HG03060 (cell line): ENCODE results near the gene INTS1.

Experiments used
- ATAC-seq: cut with Tn5 transposase; IDR thresholded peaks from one replicate; pipeline ENCODE4 v1.9.1; 2021; ENCODE audit warnings: low read depth, moderate number of reproducible peaks; ENCODE audit not compliant: unreplicated experiment

Gene INTS1

DNA sequence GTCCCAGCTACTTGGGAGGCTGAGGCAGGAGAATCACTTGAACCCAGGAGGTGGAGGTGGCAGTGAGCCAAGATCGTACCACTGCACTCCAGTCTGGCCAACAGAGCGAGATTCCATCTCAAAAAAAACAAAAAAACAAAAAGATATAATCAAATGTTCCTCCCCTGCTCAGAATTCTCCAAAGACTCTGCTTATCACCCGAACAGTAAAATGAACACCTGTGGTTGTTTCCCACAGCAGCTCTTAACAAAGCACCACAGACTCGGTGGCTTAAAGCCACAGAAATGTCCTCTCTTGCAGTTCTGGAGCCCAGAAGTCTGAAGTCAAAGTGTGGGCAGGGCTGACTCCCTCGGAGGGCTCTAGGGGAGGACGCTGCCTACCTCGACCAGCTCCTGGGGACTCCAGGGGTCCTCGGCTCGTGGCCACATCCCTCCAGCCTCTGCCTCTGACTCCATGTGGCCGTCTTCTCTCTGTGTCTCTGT lies 4.1 kb upstream of the INTS1 start:
- ATAC-seq: no peak

DNA sequence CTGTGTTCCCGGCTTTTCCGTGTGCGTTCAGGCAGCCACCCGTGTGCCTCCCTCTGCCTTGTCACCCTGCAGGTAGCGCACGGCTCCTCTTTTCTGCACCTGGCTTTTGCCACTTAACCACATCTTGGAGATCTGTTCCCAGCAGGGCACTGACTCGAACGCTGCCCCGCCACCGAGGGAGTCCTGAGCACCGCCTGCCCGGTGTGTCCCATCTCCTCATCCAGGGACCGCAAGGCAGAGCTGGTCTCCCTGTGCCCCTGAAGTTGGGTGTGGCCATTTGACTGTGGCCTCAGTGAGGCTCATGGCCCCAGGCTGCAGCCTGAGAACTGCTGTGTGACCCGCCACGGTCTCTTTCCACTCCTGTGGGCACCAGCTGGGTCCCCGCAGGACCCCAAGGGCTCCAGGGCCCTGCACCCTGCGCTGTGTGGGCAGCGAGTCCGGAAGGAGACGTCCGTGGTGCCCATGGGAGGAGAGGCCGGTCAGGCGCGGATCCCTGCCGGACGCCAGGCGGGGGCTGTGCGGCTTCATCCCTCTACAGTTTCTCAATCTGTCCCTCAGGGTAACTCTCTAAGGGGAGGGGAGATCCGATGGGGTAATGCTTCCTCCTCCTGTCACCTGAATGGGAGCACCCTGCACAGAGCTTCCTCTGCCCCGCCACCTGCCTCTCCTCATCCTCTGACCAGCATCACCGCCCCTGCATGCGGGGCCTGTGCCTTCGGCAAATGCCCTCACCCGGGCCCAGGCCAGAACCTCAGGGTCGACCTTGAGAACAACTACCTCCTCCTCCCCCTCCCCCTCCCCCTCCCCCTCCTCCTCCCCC lies 1.8 kb upstream of the INTS1 start:
- no peak for ATAC-seq

DNA sequence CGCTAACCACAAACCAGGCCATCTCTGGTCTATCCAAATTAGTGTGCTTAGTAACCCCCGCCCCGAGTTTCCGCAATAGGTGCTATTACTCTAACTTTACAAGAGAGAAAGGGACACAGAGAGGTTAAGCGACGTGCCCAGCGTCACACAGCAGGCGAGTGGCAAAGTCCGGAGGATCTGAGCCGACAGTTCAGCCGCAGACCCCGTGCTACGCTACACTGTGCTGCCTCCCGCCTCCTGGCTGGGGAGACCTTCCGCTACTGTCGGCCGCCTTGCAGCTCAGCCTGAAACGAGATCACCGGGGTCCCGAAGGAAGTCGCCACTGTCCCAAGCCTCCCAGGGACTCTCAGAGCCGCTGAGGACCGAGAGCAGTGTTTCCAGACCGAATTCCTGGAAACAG lies 799 bp downstream of the INTS1 start:
- no peak for ATAC-seq

DNA sequence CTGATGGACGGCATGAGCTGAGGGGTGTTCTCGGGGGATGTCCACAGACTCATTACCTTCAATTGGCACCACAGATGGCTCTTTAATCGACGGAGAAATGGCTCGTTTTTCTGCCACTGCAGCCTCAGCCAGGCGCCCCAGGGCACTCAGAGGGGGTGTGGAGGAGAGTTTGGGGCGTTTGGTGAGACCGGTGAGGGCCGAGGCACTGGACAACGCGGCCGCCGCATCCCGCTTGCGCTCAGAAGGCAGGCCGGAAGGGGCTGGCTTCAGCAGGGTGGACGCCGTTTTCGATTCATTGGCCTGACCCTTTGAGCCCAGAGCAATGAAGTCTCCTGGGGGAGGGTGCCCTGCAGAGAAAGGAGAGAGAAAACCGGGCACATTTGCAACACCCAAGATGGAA lies 1.3 kb downstream of the INTS1 start:
- ATAC-seq: no peak

DNA sequence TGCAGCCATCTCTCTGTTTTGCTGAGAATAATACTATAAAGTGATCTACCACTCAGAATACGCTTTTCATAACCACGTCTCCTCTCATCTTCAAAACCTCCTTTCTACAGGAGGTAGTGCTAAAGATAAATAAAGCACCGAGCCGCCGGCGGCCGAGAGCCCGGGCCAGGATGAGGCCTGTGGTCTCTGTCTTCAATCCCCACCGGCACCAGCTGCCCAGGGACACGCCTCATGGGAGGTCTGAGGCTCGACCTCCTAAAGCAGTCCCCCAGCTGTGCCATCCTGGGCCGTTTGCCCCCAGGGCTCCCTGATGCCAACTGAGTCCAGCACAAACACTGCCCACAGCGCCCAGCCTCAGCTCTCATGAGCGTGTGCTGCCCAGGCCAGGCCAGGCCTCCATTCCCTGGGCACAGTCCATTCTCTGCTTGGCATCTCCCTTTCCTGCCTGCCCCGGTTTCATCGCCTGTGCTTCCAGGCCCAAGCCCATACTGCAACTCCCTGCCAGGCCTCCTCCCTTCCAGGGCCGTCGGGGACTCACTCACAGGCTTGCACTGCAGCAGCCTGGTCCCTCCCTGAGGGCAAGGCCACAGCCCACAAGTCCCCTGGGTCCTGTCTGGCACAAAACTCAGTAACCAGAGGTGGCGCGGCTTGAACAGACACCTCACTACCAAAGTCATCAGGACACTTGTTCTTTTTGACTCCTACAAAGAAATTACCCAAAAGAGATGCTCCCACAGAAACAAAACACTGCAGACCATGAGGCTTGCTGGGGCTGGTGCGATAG lies 2.5 kb downstream of the INTS1 start:
- ATAC-seq: no peak

DNA sequence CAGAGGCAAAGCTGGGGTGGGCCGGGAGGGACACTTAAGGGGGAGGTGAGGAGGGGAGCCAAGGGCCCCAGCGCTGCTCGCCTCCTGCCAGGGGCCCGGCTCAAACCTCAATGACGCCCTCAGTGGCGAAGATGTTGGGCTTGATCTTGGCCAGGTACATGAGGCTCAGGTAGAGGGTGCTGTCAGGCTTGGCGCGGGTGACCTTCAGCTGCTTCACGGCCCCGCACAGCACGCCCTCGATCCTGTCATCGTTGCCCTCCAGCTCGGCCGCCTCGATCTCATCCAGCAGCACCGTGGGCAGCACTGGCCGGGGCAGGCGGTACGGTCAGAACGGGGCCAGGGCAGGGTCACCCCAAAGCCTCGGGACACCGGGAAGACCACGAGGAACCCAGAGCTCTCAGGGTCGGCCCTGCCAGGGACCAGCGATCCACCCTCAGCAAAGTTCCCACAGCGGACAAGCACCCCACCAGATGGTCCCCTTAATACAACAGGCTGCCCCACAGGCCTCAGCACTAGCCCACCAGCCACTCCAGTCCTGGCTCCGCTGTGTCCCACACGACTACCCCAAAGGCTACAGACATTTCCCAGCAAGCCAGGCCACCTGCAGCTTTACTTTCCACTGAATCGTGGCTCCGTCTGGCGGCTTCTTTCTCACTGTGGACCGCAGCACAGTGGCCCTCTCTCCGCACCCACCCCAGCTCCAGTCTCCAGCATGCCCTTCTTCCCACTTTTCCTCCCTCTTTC lies 4.0 kb downstream of the INTS1 start:
- no peak for ATAC-seq

DNA sequence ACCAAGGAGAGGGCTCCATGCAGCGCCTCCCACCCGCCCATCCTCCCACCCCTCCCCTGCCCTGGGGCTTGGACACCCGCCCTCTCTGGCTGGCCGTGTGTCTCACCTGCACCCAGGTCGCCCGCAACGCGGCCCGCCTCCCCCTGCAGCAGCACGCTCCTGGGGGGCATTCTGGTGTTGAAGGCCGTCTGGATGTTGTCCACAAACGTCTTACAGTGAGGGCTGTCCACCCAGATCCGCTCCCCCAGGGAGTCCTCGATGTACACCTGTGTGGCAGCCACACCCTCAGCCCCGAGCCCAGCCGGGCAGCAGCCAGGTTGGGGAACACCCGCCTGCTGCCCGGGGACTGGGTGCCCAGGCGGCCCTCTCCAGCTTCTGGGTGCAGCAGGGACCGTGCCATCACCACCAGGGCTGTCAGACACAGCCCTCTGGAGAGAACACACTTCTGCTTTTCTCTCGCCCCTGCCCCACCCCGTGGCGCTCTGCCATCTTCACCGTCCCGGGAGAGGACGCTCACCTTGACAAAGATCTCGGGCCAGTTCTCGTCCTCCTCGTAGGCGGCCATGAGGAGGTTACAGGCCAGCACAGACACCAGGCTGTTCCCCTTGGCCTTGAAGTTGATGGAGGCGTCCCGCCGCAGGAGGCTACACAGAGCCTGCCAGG lies 4.7 kb downstream of the INTS1 start:
- ATAC-seq: no peak

DNA sequence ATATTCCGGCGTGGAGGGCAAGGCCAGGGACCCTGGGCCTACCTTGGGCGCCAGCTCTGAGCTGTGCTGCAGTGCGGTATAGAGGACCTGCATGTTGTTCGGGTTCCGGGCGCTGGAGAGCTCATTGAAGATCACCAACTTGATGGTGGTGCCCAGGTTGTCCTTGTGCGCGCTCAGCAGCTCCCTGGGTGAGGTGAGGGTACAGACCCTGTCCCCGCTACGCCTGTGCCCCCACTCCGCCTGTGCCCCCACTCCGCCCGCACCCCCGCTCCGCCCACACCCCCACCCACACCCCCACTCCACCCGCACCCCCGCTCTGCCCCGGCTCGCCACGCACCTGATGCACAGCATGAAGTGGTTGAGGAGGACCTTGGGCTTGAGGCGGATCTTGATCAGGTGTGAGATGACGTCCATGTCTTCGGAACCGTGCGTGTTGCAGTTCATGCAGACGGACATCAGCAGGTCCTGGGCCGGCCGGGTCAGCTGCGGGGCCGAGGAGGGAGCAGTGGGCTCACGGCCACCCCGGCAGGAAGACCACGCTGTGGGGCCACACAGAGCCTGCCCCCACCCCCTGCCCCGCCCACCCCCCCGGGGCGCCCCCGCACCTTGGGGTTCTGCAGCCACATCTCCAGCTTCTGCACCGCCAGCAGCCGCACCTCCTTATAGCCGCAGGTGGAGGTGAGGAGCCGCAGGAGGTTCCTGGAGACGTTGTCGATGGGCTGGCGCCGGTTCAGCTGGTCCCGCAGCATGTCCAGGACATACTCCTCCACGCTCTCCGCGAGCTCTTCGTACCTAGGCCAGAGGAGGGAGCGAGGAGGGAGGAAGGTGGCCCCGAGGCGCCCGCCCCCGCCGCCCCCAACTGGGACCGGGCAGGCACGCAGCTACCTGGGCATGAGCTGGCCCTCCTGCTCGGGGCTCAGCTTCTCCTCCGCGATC lies 5.6 kb downstream of the INTS1 start:
- ATAC-seq: no peak

DNA sequence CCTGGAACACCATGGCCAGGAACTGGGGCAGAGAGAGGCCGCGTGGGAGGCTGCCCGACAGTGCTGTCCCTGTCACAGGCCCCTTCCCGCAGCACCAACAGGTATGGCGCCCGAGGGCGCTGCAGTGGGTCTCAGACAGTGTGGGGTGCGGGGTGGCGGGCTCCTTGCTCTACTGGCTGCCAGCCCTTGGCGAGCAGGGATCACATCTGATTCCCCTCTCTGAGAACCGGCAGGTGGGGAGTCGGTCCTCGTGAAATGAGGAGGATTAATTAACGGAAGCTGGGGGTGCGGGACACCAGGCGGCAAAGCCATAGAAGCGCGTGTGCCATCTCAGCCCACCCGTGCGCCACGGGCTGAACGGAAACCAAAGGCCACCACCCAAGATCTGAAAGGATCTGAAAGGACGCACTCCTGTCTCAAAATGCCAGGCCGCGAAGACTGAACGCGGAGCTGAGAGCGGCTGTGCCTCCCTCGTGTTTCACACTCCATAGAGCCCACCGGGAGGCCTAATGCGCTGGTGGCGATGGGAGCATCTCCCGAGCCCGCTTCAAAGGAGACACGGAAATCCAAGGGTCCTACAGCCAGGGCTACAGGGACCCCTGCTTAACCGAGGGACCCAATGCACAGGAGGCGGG lies 6.8 kb downstream of the INTS1 start:
- ATAC-seq: no peak

DNA sequence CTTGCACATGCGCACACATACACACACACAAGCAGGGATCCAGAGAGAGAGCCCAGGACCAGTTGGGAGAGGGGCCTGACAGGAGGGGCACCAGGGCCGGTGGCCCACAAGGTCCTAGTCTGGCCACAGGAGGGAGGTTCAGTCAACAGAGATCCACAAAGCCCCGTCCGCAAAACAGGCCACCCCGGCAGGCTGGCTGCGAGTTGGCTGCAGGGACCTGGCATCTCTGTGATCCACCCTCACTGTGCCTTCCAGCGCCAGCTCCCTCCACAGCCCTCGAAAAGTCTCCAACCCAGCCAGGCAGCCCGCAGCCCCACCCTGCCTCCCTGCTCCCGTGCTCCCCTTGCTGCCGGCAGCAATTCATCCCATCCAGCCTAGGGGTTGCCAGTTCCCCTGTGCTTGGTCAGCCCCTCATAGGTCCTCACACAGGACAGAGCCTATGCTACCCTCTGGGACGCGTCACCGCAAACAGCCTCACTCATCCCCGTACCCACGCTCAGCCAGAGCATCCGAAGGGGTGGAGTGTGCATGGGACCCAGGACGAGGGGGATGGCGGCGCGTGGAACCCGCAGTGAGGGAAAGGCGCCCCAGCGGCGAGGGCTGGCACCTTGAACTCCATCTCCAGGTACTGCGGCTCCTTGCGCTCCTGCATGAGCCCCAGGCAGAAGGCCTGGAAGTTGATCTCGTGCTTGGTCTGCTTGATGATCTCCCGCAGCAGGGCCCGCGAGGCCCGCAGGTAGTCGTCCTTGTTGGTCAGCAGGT lies 7.5 kb downstream of the INTS1 start:
- no peak for ATAC-seq

DNA sequence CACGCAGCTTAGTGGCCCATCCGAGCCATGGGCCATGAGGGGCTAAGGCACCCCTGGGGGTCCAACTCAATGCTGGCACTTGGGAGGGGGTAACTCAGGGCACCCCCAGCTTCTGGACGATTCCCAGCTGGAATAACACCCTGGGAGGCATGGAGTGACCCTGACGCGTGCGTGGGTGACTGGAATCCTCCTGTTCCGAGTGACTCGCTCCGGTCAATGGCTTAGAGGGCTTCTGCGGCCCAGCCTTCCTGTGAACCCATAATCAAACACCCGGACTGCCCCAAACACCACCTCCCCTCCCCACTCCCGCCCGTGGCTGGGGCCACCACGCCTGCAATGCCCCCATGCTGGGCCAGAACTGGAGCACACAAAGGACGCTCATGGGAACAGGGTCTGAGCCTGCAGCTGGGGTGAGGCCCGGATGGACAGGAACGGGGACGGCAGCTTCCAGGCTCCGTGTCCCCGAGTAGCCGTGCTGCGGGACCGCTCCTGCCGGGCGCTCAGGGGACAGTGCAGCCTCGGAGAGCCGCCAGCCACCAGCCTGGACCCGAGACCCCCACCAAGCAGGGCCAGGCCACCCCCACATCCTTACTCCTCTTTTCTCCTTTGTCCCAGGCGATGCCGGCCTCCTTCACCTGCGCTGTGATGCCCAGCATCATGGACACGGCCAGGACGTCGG lies 8.5 kb downstream of the INTS1 start:
- no peak for ATAC-seq

DNA sequence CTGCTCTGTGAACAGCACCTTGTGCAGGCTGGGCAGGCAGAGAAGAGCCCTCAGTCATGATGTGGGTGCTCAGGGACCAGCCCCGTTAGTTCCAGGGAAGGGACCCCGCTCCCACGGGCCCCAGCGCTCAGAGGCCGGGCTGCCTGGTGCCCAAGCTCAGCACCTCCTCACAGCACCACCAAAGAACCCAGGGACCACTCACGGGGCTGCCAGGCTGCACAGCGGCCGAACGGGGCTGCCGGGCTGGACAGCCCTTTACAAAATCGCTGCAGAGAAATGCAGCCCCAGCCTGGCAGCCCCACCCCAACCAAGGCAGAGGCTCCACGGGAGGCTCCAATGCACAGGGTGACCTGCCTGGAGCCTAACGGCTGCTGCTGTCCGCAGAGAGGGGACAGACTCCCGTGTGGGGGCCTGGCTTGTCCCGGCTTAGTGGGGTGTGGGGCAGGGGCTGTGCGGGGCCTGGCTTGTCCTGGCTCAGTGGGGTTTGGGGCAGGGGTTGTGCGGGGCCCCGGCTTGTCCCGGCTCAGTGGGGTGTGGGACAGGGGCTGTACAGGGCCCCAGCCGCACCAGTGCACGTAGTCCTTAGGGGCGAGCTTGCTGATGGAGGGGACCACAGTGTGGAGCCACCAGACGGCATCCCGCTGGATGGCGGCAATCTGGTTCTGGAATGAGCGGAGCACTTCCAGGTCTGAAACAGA lies 9.2 kb downstream of the INTS1 start:
- ATAC-seq: no peak

DNA sequence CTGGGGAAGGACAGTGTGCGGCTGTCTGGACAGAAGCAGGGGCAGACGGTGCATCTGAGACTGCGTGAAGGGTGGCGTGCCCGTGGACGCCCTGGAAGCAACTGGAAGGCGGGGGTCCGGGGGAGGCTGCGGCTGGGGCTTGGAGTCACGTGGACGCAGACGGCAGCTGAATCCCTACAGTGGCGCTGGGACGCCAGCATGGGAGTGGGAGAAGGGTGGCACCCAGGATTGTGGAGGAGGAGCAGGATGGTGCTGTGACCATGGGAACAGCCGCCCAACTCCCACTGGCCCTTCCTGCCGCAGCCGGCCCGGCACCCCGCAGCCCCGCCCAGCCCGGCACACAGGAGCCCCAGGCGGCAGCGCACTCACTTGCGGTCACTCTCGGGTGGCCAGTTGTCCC lies 9.7 kb downstream of the INTS1 start:
- ATAC-seq: no peak

DNA sequence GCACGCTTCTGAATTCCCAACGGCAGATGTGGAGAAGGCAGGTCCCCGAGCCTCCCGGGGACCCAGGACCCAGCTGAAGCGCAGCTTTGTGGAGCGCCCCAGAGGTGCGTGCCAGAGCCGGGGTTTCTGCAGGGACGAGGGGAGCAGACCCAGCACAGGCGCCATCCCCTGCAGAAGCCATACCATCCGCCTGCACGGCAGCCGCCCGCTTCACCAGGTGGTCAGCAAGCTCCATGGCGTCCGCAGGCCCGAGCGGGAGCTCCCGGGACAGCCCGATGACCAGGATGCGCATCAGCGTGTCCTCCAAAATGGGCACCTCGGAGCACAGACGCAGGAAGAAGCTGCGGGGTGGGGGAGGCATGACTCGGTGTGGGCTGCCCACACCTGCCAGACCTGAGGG lies 10.6 kb downstream of the INTS1 start:
- ATAC-seq: no peak

DNA sequence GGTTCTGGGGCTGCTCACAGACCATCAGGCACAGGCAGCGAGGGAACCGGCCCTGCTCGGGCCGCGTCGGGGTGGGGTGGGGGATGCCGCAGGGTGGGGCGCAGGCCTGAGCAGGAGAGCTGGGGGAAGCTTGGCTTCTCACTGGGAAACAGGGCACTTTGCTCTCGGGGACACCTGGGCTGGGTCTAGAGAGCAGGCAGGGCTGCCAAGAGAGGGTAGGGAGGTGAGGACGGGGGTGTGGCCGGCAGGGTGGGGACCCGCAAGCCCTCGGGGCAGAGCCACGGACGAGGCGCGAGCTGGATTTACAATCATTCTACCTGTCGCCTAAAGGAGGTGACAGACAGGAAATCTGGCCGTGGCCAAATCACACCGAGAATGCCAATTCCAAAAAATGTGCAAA lies 11.1 kb downstream of the INTS1 start:
- ATAC-seq: no peak

DNA sequence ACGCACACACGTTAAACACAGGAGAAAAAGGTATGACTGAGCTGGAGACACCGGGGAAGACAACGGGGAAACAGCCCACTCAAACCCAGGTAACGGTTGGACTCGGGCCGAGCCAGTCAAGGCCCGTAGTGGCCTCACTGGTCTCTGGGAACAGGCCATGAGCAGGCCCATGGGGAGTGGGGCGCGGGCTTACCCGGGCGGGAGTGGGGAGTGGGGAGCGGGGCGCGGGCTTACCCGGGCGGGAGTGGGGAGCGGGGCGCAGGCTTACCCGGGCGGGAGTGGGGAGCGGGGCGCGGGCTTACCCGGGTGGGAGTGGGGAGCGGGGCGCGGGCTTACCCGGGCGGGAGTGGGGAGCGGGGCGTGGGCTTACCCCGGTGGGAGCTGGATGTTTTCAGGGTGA lies 11.5 kb downstream of the INTS1 start:
- ATAC-seq: no peak

DNA sequence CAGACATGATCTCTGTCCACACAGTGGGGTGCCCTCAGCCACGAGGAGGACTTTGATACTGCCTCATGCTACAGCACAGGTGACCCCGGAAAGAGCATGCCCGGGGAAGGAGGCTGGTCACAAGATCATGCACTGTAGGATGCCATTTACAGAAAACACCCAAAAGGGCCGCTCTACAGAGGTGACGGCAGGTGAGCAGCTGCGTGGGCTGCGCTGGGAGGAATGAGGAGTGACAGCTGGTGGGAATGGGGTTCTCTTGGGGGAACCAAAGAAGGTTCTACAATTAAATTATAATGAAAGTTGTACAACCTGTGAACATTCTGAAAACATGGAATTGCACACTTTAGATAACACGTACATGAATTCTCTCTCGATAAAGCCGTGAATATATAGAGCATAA lies 12.0 kb downstream of the INTS1 start:
- no peak for ATAC-seq
